Stimulated activated CD4-positive, alpha-beta T cell treated with anti-CD3 and anti-CD28 coated beads, Interleukin-4, amount 100 ng/mL, for 4 hours (primary cell): ENCODE measurements around the gene TRIM72.
A peak's percentile ranks its signal among the peaks of the same experiment; 100 is the strongest.
"Not testable (repeated sequence)": the region's sequence is repeated elsewhere in the genome, so short reads cannot be mapped to it uniquely, and the experiment has no call there.

Source experiments
- DNase-seq, 2 experiments: peaks; one replicate each; pipeline ENCODE4 v3.0.0-alpha.2; 2020

Gene TRIM72

DNA sequence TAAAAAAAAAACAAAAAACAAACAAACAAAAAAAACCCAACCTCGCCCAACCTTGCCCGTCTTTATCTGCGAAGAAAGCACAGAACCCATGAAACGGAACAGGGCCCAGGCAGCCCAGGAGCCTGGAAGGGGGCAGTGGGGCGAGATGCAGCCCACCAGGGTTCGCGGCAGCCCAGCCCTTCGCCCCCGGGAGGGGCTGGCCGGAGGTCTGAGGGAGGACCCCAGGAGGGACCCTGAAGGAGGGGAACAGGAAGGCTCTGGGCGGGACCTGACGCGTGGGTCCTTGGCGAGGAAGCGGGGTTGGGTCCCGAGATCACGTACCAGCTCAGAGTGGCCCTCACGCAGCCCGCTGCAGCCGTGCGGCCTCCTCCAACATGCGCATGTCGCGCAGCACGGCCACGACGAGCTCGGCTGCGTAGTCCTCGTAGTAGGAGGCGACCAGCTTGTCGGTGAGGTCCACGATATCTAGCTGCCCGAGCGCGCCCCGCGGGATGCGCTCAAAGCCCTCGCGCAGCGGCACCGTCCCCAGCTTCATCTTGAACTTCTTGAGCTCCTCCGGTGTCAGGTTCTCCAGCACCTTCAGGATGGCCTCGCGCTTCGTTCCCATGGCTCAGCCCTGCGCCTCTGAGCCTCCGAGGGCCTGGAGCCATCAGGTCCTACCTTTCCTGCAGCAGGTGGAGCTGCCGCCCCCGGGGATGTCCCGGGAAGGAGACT, 2.7 kb downstream of the TRIM72 start, which contains the start of gene PYDC1:
PYDC1 (minus strand) TSS at position 714 of the 714 bp plus-strand sequence; CDS start at position 607, 107 bp downstream.
- no peak for DNase-seq

DNA sequence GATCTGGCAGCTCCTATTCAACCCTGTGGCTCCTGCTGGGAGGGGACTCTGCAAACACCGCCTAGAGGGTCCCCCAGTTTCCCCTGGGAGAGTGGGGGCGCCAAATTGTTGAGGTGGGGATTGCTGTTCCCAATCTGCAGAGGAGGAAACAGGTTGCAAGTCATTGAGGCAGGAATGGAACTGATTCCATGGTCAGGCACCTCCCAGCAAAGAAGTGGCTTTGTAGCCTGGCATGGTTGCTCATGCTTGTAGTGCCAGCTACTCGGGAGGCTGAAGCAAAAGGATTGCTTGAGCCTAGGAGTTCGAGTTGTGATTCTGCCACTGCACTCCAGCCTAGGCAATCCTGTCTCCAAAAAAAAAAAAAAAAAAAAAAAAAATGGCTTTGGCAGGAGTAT, 3.2 kb downstream of the TRIM72 start:
- no peak for DNase-seq

DNA sequence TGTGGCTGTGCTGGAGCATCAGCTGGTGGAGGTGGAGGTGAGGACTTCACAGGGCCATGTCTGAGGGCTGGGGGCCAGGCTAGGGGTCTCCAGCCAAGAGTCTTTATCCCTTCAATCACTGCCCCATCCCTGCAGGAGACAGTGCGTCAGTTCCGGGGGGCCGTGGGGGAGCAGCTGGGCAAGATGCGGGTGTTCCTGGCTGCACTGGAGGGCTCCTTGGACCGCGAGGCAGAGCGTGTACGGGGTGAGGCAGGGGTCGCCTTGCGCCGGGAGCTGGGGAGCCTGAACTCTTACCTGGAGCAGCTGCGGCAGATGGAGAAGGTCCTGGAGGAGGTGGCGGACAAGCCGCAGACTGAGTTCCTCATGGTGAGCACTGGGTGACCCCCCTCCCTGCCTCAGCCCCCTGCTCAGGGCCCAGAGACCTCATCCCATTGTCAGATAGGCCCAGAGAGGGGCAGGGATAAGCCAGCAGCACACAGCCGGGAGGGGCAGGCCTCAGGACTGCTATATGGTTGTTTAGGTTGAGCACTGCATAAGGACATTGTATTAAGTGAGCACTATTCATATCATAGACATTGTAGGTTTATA, 5.3 kb downstream of the TRIM72 start:
- no peak for DNase-seq

DNA sequence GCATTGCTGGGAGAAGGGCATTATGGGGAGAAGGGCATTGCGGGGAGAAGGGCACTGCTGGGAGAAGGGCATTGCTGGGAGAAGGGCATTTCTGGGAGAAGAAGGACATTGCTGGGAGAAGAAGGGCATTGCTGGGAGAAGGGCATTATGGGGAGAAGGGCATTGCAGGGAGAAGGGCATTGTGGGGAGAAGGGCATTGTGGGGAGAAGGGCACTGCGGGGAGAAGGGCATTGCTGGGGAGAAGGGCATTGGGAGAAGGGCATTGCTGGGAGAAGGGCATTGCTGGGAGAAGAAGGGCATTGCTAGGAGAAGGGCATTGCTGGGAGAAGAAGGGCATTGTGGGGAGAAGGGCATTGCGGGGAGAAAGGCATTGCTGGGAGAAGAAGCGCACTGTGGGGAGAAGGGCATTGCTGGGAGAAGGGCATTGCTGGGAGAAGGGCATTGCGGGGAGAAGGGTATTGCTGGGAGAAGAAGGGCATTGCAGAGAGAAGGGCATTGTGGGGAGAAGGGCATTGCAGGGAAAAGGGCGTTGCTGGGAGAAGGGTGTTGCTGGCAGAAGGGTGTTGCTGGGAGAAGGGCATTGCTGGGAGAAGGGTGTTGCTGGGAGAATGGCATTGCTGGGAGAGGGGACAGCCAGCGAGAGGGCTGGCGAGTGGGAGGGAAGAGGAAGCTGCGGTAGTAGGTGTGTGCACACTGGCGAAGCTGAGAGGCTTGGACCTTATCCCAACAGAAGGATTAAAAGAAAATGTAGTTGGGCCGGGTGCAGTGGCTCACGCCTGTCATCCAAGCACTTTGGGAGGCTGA, 7.6 kb downstream of the TRIM72 start:
- DNase-seq, result no peak

DNA sequence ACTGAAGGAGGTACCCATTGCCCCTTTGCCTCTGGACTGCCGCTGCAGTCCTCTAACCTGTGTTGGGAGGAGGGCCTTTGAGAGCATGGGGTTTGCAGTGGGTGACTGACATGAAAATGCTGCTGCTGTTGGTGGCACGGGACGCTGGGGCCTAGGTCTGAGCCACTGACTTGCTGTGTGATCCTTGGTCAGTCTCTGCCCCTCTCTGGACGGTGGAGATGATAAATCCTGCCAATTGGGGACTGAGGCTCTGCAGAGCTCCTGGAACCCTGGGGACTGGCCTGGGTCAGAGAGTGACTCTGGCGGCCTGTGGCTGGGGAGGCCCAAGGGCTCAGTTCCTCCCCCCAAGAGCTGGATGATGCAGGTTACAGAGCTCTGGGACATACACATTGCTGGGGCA, 9.1 kb downstream of the TRIM72 start:
- DNase-seq, result no peak

DNA sequence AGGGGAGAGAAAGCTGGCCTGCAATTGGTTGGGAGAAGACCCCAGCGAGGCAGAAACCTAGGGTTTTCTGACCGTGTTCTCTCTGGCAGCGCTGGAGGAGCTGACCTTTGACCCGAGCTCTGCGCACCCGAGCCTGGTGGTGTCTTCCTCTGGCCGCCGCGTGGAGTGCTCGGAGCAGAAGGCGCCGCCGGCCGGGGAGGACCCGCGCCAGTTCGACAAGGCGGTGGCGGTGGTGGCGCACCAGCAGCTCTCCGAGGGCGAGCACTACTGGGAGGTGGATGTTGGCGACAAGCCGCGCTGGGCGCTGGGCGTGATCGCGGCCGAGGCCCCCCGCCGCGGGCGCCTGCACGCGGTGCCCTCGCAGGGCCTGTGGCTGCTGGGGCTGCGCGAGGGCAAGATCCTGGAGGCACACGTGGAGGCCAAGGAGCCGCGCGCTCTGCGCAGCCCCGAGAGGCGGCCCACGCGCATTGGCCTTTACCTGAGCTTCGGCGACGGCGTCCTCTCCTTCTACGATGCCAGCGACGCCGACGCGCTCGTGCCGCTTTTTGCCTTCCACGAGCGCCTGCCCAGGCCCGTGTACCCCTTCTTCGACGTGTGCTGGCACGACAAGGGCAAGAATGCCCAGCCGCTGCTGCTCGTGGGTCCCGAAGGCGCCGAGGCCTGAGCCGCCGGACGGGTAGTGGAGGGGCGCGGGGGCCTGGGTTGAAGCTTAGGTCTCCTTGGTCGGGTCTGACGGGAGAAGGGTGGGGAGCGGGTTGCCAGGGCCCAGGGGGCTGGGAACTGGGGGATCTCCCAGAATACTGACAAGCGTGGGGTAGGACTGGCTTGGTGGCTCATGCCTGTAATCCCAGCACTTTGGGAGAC, 10.4 kb downstream of the TRIM72 start:
- DNase-seq, result no peak

DNA sequence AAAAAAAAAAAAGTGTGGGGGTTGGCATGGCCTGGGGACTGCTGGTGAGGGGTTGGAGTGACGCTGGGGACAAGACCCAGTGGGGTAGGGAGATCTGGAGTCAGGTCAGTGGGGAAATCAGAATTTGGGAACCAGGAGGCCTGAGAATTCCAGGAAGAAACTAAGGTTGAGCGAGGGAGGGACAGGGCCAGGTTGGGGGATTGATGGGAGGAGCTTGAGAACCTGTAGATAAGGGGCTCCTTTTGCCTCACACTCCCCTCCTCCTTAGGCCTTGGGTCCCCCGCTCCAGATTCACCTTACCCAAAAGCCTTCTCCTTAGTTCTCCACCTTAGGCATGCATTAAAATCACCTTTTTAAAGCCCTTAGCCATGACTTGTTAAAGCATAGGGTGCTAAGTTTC, 11.3 kb downstream of the TRIM72 start:
- DNase-seq, result no peak

DNA sequence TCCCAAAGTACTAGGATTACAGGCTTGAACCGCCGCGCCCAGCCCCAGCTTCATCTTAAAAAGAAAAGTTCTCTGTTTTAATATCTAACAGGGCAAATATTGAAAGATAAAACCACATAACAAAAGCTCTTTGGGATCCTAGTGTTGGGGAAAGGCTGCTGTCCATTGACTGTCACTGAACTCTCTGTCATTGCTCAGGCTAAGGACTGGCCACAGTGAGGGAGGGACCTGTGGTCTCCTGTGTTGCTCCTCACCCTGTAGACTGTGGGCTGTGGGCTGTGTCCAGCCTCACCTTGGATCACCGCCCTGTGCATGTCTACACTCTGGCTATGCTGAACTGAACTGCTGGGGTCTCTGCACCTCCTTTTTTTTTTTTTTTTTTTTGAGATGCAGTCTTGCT, 14.3 kb downstream of the TRIM72 start:
- DNase-seq, result no peak

DNA sequence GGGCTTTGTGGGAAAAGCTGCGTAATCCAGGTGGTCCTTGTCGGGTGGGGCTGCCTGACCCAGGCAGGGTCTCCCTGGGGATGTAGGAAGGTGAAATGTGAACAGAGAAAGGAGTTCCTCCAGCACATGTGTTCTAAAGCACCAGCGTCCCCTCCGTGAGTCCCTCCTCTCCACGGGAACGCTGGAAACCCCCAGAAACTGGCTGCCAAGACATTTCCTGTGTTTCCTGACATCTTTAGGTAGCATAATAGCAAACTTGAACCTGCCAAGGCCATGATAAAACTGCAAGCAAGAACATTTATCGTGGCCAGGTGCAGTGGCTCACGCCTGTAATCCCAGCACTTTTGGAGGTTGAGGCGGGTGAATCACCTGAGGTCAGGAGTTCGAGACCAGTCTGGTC, 15.6 kb downstream of the TRIM72 start:
- DNase-seq, result no peak

DNA sequence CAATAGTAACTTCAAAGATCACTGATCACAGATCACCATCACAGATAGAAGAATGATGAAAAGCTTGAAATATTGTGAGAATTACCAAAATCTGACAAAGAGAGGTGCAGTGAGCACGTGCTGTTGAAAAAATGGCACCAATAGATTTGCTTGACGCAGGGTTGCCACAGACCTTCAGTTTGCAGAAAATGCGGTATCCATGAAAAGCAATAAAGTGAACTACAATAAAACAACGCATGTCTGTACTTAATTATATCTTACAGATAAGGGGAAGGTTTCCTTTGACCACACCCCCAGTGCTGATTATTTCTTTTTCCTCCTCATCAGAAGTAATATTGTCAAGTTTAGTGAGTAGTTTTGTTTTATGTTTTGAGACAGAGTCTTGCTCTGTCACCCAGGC, 24.1 kb downstream of the TRIM72 start:
- DNase-seq, result no peak

DNA sequence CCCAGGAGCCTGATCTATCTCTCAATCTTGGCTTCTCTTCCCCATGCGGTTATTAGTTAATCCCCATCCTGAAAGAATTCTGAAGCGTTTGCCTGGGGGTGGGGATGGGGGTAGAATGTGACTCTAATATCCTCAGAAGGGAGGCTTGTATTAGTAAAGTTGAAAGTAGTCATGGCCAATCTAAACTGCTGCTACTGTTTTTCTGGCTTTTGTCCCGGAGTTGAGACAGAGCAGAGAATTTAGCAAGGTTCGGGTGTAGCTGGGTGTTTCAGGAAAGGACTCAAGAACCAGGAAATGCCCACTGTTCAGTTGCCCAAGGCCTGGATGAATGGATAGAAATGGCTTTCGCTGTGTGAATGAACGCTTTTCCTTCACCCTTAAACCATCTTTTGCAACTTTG, 28.3 kb downstream of the TRIM72 start:
- no peak for DNase-seq

DNA sequence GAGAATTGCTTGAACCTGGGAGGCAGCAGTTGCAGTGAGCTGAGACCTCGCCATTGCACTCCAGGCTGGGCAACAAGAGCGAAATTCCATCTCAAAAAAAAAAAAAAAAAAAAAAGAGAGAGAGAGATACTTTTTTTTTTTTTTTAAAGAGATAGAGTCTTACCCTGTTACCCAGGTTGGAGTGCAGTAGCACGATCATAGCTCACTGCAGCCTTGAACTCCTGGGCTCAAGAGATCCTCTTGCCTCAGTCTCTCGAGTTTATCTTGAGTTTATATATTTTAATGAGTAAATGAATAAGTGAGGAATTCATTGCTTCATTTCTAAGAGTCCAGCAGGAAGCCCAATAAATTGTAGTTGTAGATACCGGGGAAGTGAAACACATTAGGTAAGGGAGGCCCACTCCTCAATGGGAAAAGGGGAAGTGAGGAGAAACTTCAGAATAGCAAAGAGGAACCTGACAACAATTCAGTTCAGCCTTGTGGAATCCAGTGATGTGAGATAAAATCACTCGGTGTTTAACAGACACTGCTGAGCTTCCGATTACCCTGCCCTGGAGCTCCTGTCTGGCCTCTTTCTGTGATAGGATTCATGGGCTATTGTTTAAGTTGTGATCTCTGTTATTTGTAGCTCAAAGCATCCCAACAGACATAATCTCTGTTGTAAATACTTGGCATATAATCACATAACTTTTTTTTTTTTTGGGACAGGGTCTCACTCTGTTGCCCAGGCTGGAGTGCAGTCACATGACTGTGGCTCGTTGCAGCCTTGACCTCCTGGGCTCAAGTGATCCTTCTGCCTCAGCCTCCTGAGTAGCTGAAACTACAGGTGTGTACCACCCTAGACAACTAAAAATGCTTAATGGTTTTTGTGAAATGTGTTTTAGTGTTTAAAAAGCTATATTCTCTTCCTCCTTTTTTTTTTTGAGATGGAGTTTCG, 30.1 kb downstream of the TRIM72 start:
- DNase-seq, result no peak

DNA sequence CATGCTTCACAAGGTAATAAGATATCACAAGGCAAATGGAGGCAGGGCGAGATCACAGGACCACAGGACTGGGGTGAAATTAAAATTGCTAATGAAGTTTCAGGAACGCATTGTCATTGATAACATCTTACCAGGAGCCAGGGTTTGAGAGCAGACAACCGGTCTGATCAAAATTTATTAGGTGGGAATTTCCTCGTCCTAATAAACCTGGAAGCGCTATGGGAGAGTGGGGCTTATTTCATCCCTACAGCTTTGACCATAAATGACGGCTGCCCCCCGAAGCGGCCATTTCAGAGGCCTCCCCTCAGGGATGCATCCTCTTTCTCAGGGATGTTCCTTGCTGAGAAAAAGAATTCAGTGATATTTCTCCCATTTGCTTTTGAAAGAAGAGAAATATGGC, 31.7 kb downstream of the TRIM72 start:
- not testable (repeated sequence) for DNase-seq

DNA sequence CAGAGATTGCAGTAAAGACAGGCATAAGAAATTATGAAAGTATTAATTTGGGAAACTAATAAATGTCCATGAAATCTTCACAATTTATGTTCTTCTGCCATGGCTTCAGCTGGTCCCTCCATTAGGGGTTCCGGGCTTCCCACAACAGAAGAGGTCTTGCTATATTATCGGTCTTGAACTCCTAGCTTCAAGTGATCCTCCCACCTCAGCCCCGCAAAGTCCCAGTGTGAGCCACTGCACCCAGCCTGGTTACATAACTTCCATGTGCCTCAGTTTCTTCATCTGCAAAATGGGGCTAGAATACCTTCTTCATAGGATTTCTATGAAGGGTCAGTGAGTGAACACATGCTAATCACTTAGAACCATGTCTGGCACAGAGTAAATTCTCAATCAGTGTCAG, 32.4 kb downstream of the TRIM72 start:
- DNase-seq, result no peak

DNA sequence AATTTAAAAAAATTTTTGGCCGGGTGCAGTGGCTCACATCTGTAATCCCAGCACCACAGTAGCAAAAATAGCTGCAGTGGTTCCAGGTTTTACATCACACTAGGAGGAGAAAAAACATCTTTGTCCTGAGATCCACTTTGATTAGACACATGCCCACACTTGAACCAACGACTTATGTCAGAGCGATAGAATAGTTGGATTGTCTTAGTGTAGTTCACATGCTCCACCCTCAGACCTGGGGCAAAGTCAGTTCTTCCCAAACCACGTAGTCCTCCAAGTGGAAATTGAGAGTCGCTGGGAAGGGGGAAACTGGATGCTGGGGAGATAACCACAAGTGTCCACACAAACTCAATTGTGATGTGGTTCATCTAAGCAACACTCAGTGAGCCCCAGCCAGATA, 34.4 kb downstream of the TRIM72 start:
- no peak for DNase-seq

DNA sequence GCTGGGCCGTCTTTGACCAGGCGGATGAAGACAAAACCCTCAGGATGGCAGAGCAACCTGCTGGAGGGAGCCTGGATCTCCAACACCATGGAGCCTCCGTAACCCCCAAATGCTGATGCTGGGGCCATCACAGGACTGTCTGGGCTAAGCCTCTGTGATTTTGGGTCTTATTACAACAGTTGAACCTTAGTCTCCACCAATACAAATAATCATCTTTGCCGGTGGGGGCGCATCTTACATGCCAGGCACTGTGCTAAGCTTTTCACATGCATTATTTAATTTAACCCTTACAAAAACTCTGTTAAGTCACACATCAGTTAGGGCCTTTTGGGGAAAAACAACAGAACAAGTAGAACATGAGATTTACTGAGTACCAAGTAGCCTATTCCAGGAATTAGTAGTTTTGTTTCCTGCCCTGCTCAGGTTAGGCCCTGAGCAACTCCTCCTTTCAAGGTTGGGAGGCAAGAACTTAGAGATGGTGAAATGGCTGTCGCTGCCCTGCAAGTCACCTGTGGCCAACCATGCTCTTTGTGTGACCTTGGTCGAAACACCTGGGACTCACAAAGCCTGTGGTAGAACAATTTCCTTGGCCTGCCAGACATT, 37.0 kb downstream of the TRIM72 start:
- no peak for DNase-seq

DNA sequence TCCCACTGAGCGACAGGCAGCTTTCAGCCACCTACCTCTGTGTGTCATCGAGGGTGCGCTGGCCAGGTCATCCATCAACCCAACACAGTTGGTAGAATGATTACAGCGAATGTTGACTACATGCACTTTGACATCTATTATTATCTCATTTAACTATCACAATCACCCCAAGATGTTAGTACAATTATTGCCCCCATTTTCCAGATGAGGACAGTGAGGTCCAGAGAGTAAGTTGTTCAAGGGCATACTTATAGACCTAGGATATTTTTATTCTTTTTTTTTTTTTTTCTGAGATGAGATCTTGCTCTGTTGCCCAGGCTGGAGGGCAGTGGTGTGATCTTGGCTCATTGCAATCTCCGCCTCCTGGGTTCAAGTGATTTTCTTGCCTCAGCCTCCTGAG, 37.5 kb downstream of the TRIM72 start:
- no peak for DNase-seq

DNA sequence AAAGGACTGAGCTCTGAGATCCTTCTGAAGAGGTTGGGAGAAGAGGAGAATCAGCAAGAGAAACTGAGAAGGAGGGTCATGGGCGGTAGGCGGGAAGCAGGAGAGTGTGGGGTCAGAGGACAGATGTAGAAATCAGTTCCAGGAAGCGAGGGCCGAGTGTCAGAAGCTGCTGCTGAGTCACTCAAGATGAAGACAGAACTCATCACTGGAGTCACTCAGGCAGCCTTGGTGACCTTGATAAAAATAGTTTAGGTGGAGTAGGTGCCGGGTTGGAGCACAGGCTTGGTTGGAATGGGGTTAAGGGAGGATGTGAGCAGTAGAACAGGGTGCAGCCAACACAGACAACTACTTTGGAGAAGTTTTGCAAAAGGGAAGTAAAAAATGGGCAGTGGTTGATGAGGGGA, 39.7 kb downstream of the TRIM72 start:
- peak in 1 of 2 experiments; percentile 26 for DNase-seq

DNA sequence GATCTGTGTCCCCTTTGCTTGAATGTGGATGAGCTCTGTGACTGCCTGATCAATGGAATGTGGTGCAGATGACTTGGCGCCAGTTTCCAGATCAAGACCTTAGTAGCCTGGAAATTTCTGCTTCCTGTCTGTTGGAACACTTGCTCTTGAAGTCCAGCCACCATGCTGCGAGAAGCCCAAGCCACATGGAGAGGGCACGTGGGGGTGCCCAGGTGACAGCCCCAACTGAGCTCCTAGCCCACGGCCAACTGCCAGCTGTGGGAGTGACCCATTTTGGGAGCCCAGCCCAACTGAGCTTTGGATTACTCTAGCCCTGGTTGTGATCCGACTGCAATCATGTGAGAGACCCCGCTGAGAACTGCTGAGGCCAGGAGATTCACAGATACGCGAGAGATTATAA, 42.5 kb downstream of the TRIM72 start:
- no peak for DNase-seq

DNA sequence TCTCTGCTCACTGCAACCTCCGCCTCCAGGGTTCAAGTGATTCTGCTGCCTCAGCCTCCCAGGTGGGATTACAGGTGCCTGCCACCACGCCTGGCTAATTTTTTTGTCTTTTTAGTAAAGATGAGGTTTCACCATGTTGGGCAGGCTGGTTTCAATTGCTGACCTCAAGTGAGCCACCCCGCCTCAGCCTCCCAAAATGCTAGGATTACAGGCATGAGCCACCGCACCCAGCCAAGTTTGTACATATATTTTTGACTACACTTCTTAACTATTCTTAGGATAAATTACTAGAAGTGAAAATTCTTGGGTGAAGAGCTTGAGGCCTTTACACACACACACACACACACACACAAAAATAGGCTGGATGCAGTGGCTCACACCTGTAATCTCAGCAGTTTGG, 44.4 kb downstream of the TRIM72 start:
- DNase-seq, result no peak

DNA sequence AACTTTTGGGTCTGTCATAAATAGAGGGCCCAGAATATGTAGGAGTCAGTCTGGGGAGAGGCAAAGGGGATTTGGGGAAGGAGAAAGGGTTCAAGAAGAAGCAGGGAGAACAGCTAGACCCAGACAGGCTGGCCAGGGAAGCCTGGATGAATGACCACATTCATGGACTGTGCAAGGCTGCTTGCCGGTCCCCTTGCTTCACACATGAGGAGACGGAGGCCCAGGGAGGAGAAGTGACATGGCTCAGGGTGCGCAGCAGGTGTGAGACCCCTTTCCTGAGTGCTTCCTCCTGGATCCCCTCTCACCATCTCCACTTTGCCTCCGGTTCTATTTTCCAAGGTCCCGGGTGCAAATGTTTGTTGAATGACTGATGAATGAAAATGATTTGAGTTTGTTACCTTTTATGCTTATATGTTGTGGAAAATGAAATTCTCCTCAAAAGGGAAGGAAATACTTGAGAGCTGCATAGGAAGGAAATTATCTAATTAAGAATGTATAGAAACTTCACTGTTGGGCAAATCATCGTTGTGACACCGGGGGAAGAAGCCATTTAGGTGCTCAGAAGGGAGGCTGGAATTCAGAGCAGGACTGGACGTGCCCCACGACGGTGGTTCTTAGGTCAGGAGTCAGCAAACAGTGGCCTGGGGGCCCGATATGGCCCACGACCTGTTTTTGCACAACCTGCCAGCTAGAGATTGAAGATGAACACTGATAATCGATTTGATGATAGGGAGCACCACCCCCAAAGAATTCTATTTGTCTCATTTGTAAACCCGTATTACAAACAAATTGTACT, 46.4 kb downstream of the TRIM72 start:
- no peak for DNase-seq
